Mucosa of descending colon (tissue), 3 donors: Measurements from ENCODE around the gene SPOPL. TPM values are rescaled to one million over a fixed set of nuclear protein-coding genes. Genes with fewer than 3 reads are reported as not detected.

Experiments used
- ATAC-seq: fragments of 200-7000 bp; cut with Tn5 transposase; one replicate; pipeline ENCODE4 v1.9.1; 2020; ENCODE audit warnings: mild to moderate bottlenecking, moderate library complexity
- DNase-seq, 3 donors: peaks; one replicate each; pipeline ENCODE4 v3.0.0-alpha.2; 2020
- H3K36me3 ChIP-seq: fragments of 200-600 bp; one replicate; pipeline ENCODE4 v1.8.0; 2021; ENCODE audit warnings: low read depth, mild to moderate bottlenecking
- H3K4me1 ChIP-seq: fragments of 200-600 bp; one replicate; pipeline ENCODE4 v1.8.0; 2021; ENCODE audit warnings: low read depth, mild to moderate bottlenecking
- H3K4me3 ChIP-seq: fragments of 200-600 bp; one replicate; pipeline ENCODE4 v1.8.0; 2021; ENCODE audit warnings: mild to moderate bottlenecking
- H3K9me3 ChIP-seq: fragments of 200-600 bp; one replicate; pipeline ENCODE4 v1.8.0; 2021; ENCODE audit warnings: mild to moderate bottlenecking
- CTCF ChIP-seq: fragments of 200-600 bp; IDR thresholded peaks from one replicate; pipeline ENCODE4 v1.8.0; 2022; ENCODE audit warnings: antibody characterized with exemption, mild to moderate bottlenecking
- intact Hi-C, 2 donors: fragments of 100-400 bp; cut with DNase I in 1 of 2; cut with micrococcal nuclease in 1 of 2; formaldehyde crosslinking; loops; one replicate each; pipeline versions ENCODE4 v1.11.0 to v1.11.1; 2022; cut with DNase I, micrococcal nuclease
- total RNA-seq, 3 donors: library from RNA; stranded (reverse); fragmentation: NEBNext Ultra II Directional in 2 of 3; extraction: Animal tissue kit (Norgen Biotek cat#: 25700) in 2 of 3; gene quantifications; one replicate each; pipeline versions ENCODE4 v1.2.1 to v1.2.4, GENCODE V29; 2021 to 2023
- donor health status: DM: no; HTN: no; CAD: no; lungs with moderate emphysema.
- donor health status: DM: no; HTN: no; CAD: no.
- donor health status: DM: no; HTN: yes; CAD: no.

Gene SPOPL
- total RNA-seq, 3 donors from 2014 or later = 28.3 to 45.5 (median 33.2) TPM

DNA sequence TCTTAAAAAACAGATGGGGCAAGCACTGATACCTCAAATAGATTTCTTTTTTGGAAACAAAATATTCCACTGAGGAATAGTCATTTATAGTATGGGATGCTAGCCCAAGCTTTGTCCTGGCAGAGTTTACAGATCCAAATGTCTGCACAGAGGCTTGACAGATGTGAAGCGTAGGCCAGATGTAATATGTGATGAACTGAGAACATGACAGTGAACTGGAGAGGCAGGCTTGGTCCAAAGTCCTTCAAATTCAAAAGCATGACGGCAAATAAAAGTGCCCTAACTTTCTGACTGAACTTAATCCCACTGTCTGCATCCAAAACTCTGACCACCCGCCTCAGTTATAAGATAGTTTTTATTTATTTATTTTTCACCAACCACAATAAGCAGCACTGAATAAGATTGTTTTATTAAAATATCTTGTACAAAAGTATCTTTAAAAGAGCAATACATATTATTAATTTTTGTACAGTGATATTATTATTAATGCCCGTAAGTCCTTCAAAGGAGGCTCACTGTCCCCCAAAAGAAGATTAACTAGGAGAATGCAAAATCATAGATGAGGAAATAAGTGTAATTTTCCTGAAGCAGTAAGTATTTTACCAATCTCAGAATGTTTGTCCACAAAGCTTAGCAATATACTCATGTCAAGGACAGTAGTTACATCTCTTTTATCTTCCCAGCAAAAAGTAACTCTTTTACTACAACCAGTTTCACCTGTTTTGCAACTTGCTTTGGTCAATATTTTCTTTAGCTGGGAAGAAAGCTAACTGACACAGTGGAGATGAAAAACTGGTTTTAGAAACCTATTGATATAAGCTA, 10.7 kb upstream of the SPOPL start:
- DNase-seq (no peak), ATAC-seq (peak; percentile 31)
- H3K9me3 ChIP-seq = no peaks in the 10 kb centered on the region
- no peaks in the 10 kb centered on the region for H3K4me1 ChIP-seq
- intact Hi-C loops = no loop called here
- H3K36me3 ChIP-seq = no peaks in the 10 kb centered on the region
- no peak for TF ChIP-seq CTCF
- H3K4me3 ChIP-seq = no peak overlapping the region

DNA sequence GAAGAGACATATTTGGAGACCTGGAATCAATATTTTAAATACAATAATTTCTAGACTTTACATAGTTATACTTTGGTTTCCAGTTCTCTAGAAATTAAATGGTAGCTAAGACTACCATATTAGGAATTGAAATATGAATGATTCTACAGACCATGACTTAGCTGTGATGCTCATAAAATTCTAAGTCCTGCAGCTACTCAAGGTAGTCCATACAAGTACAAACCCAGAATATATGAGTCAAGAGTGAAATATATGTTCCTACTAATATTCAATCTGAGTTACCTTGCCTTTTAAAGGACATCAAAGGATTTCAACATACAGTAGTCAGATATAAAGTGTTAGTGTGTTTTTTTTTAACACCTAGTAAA, 10.1 kb upstream of the SPOPL start:
- Histone ChIP-seq H3K4me3 (no peak overlapping the region), H3K9me3 (no peaks in the 10 kb centered on the region), H3K36me3 (no peaks in the 10 kb centered on the region), H3K4me1 (no peaks in the 10 kb centered on the region)
- no peak for DNase-seq
- no peak for TF ChIP-seq CTCF
- intact Hi-C loops = no loop called here
- ATAC-seq = no peak

GRCh38 chr2:138492160-138492559, 9.4 kb upstream of the SPOPL start:
- ATAC-seq = no peak
- H3K36me3 ChIP-seq = no peaks in the 10 kb centered on the region
- DNase-seq = no peak

GRCh38 chr2:138493334-138493733, 8.2 kb upstream of the SPOPL start:
- Histone ChIP-seq H3K36me3 (no peaks in the 10 kb centered on the region), H3K4me3 (no peak overlapping the region), H3K9me3 (no peaks in the 10 kb centered on the region), H3K4me1 (no peaks in the 10 kb centered on the region)
- no peak for ATAC-seq
- TF ChIP-seq CTCF = no peak
- intact Hi-C loops = no loop called here
- DNase-seq = no peak

More at GRCh38 chr2:138492160-138492559, 9.4 kb upstream of the SPOPL start:
- Histone ChIP-seq H3K4me1 (no peaks in the 10 kb centered on the region), H3K4me3 (no peak overlapping the region), H3K9me3 (no peaks in the 10 kb centered on the region)
- intact Hi-C loops = no loop called here
- no peak for TF ChIP-seq CTCF

- H3K4me1 ChIP-seq = no peaks in the 10 kb centered on the region
These were observed 7.2 kb upstream of the SPOPL start for GRCh38 chr2:138494265-138494966.

More at GRCh38 chr2:138494265-138494966, 7.2 kb upstream of the SPOPL start:
- no peak overlapping the region for H3K4me3 ChIP-seq
- H3K36me3 ChIP-seq = no peaks in the 10 kb centered on the region
- ATAC-seq (no peak), DNase-seq (no peak)
- intact Hi-C loops = no loop called here
- H3K9me3 ChIP-seq = no peaks in the 10 kb centered on the region
- no peak for TF ChIP-seq CTCF
